ENCODE results near the gene ZNF569. TPM values are rescaled to one million over a fixed set of nuclear protein-coding genes. Genes with fewer than 3 reads are reported as not detected.

The ZNF569 gene
- total RNA-seq, 1 experiment from 2014 or later = 15.5 TPM

- Mint-ChIP-seq H3K36me3 (peaks cover 75% of the 10 kb centered on the region), H3K4me1 (no peaks in the 10 kb centered on the region)
- TF ChIP-seq MYBL2 (CRISPR knock-in tag; IDR thresholded peaks at IDR 0.05) (no peak), PRDM15 (CRISPR knock-in tag; IDR thresholded peaks at IDR 0.05) (no peak), STAT6 (CRISPR knock-in tag; conservative IDR thresholded peaks at IDR 0.05; ENCODE audit: low read depth) (no peak), ZBTB21 (CRISPR knock-in tag; IDR thresholded peaks at IDR 0.05; ENCODE audit: borderline replicate concordance) (no peak), ARID4B (CRISPR knock-in tag; IDR thresholded peaks at IDR 0.05; ENCODE audit: borderline replicate concordance) (no peak), HMGA2 (CRISPR knock-in tag; IDR thresholded peaks at IDR 0.05) (no peak), FOXJ3 (CRISPR knock-in tag; IDR thresholded peaks at IDR 0.05; ENCODE audit: borderline replicate concordance) (no peak), PREB (CRISPR knock-in tag; IDR thresholded peaks at IDR 0.05; ENCODE audit: borderline replicate concordance) (no peak), SP1 (CRISPR knock-in tag; conservative IDR thresholded peaks at IDR 0.05) (no peak)
These were observed 78.0 kb downstream of the ZNF569 start for GRCh38 chr19:37389234-37389633.

GRCh38 chr19:37370880-37371661, 96.2 kb downstream of the ZNF569 start, which contains the start of gene ZNF527:
TSS of gene ZNF527 (plus strand) at chr19:37371099. CDS start at chr19:37374199, 3,100 bp downstream.
- ChIA-PET POLR2A (interaction anchor here (0.5 to 1.3 kb wide), 4 partner anchors 37 to 708 kb away, joined by 4 to 7 read pairs (median 6); partner anchors contain the start of genes ZNF540, ZNF571 and ZNF793), CTCF (interaction anchor here (0.7 to 1.2 kb wide), 6 partner anchors 8 to 223 kb away, joined by 4 to 17 read pairs (median 4); partner anchors contain the start of genes ZNF540, ZNF569, ZNF571 and ZNF793)
- peak within 1 kb of the TSS; percentile 99 for H3K27ac Mint-ChIP-seq
- peaks cover 7% of the 10 kb centered on the region for H3K36me3 Mint-ChIP-seq
- H3K27me3 Mint-ChIP-seq (ENCODE audit: low read depth) = no peaks in the 10 kb centered on the region
- peaks cover 8% of the 10 kb centered on the region for H3K4me1 Mint-ChIP-seq
- ATAC-seq (peak; percentile 99), DNase-seq (ENCODE audit: low spot score) (peak; percentile 97)
- peak within 1 kb of the TSS; percentile 86 for H3K4me3 Mint-ChIP-seq
- H3K9me3 Mint-ChIP-seq = peaks cover 11% of the 10 kb centered on the region
- TF ChIP-seq ZNF281 (CRISPR knock-in tag; IDR thresholded peaks at IDR 0.05) (no peak), E2F4 (CRISPR knock-in tag; IDR thresholded peaks at IDR 0.05; ENCODE audit: borderline replicate concordance, low read depth) (no peak), ZNF317 (CRISPR knock-in tag; IDR thresholded peaks at IDR 0.05; ENCODE audit: borderline replicate concordance, low read depth) (no peak), STAT6 (CRISPR knock-in tag; conservative IDR thresholded peaks at IDR 0.05; ENCODE audit: low read depth) (no peak)

More at GRCh38 chr19:37389234-37389633, 78.0 kb downstream of the ZNF569 start:
- DNase-seq (ENCODE audit: low spot score) (no peak), ATAC-seq (no peak)
- no peak overlapping the region for H3K4me3 Mint-ChIP-seq
- CTCF ChIA-PET = no interaction called here
- peaks cover 2% of the 10 kb centered on the region for H3K27me3 Mint-ChIP-seq (ENCODE audit: low read depth)
- H3K27ac Mint-ChIP-seq = no peak overlapping the region
- POLR2A ChIA-PET = no interaction called here
- H3K9me3 Mint-ChIP-seq = peaks cover 83% of the 10 kb centered on the region
